NCI-H2227 (cell line): ENCODE data around the gene RABGAP1L.
A peak's percentile ranks its signal among the peaks of the same experiment; 100 is the strongest.
"Not testable (repeated sequence)": the region's sequence is repeated elsewhere in the genome, so short reads cannot be mapped to it uniquely, and the experiment has no call there.

Experiments used
- DNase-seq: peaks from one replicate; lab custom pipeline; 2025; ENCODE audit not compliant: unreplicated experiment; lab: John Stamatoyannopoulos, UW

RABGAP1L gene

DNA sequence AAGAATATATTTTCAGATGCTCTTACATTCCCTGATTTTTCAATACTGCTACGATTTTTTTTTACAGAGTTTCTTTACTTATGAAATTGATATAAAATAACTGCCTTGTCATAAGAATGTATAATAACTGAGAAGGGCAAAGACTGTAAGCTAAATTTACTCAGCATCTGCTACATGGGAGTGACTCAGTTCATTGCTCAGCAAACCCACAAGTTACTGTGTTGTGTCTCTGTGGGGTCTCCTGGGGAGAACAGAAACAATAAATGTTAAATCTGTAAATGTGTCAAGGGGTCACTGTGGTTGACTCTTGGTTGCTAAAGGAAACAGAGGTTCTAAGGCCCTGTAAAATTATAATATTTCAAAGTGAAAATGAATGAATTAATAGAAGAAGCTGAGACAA is 630.1 kb downstream of the RABGAP1L start:
- no peak for DNase-seq

DNA sequence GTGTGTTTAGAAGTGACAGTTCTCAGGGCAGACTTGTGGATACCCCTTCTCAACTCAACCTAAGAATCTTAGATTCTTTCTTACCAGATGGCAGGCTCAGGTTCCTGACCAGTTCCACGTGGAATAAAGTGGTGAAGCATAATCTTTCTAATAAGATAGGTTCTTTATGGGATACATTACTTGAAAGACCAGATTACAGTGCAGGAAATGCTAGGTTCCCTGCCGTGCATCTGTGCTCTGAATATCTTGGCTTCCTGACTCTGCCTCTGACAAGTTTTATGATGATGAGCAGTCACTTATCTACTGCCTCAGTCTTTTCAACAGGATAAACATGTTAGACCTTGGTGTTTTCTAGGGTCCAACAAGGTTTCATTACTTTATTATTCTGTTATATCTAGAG is 632.5 kb downstream of the RABGAP1L start:
- peak; percentile 17 for DNase-seq

DNA sequence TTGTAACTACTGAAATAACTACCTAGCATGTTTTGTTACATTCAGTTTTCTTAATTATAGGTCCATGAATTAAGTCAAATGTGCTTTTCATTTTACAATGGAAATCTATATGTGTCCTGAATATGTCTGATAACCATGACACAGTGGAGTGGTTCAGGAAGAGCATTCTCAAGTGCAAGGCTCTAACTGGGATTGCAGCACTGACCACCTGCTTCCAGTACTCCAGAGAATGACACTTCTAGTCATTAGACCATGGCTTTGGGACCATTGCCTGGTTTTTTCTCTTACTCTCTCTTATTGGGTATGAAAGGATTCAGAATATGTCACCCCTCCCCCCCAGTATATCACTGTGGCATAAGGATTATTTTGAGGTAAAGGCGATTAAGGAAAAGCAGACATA is 635.5 kb downstream of the RABGAP1L start:
- DNase-seq: no peak

DNA sequence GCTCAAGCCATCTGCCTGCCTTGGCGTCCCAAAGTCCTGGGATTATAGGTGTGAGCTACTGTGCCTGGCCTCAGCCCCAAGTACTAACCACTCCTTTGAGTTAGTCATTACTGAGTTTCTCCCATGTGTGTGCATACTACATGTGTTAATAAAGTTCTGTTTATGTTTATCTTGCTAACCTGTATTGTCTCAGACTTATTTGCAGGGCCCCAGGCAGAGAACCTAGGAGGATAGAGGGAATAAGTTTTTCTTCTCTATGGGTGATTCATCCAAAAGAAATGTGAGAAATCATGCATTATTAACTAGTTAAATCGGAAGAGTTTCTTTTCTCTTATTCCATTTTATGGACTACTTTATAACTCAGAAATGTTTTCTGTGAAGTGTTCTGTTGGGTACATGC is 636.5 kb downstream of the RABGAP1L start:
- DNase-seq: no peak

DNA sequence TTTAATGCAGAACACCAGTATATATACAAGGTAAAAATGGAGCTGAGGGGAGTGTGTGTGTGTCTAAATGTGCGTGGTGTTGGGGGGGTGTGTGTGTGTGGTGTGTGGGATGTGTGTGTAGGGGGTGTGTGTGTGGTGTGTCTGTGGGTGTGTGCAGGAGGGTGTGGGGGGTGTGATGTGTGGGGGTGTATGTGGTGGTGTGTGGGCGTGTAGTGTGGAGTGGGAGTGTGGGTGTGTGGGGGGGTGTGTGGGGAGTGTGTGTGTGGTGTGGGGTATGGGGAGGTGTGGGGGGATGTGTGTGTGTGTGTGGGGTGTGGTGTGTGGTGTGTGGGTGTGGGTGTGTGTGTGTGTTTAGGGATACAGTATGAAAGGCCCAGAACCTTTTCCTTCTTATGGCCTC is 638.1 kb downstream of the RABGAP1L start:
- DNase-seq: no peak

DNA sequence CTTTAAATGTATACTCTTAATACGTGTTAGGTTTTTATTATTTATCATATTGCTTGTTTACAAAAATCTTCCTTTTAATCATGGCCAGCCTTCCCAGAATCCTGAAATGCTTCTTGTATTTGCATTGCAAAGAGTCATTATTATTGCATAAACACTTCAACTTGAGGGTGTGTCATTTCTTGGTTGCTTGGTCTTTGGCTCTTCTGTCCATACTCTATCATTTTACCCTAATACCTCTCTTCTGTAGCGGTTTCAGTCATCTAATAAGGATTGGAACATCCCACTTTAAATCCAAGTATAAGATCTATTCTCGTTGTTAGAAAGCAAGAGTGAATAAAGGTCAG is 639.8 kb downstream of the RABGAP1L start:
- DNase-seq: no peak

DNA sequence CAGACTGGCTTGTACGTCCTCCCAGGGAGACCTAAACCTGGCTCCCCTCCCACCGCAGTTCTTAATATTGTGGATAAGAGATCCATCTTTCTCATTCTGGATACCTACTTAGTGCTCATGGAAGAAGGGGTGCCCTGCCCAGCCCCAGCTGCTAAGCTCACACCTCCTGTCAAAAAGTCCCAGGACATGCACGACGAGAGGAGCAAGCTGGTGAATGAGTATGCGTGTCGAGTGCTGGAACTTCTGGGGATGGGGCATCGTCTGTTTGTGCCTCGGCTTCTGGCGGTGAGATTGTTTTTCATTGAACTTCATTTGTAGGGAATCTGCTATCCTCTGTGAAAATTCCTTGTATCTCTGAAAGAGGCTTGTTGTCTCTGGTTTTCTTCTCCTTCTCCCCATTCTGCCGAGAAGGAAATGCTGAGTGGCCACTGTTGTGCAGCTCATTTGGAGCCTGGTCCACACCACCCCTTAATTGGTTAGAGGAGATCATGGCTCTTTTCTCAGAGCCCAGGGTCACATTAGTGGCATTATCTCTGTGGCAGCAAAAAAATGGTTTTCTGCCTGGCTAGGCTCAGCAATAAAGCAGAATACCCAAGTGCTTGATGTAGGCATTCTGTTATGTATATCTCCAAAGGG is 641.0 kb downstream of the RABGAP1L start:
- DNase-seq: peak; percentile 24

DNA sequence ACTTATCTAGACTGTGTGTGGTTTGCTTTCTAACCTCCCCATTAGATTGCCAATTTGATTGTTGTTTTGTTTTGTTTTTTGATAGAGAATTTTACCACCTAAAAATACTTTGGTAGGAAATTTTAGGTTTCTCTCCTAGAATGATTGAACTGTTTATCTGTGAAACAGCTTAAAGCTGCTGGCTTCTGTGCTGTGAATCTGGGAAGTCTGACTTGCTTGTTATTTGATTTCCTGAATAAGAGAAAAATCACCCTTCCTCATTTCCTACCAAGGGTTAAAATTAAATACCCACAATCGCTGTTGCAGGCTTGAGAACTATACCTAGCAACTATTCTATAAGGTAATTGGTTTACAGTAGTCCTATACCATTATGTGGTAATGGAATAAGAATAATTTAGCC is 641.6 kb downstream of the RABGAP1L start:
- DNase-seq: no peak

DNA sequence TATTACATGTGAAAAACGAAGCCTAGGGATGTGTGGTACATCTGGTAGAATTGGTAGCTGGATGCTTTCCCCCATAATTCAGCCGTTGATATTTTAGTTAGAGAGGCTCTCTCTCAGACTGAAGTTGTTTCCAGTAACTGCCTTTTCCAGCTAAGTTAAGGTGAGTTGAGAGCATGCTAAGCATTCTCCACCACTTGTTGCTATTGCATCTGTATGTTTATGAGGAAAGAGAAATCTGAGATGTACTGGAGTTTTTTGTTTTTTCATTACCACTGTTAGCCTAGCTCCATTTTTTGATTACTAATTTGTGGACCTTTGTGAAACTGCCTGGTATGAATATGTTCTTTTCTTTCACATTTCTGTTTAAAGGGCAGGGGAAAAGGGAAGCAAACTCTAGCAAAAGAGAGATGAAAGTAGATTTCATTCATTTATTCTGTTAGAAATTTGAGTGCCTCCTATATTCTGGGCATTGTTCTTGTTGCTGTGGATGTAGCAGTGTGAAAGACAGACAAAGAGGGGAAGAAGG is 650.5 kb downstream of the RABGAP1L start:
- DNase-seq: no peak

DNA sequence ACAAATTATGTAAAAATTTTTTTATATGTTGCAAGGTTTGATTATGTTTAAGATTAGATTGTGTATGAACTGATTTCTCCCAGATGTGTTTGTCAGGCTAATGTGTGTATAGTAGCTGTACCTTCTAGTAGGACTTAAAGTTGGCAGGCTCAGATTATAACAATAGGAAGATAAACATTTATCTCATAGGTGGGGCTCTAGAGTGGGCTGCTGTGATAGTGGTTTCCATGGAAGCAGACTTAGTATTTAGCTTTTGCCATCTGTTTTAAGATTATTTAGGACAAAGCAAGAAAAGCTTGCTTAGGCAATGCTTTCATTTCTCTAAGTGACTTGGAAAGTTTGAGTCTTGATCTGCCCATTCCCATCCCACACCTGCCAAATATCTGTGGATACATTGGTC is 652.7 kb downstream of the RABGAP1L start:
- no peak for DNase-seq

DNA sequence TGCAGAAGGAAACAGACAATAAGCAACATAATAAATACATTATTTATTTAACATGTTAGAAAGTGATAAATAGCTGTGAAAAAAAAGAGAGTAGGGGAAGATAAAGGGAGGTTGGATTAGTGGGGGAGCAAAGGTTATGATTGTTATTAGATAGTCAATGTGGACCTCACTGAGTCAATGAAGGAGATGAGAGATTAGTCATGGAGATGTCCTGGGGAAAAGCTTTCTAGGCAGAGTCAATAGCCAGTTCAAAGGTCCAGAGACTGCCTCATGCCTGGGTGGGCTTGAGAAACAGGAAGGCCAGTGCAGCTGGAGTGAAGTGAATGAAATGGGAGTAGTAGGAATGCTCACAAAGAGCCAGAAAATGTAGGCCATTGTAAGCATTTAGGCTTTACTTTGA is 653.3 kb downstream of the RABGAP1L start:
- DNase-seq: no peak

DNA sequence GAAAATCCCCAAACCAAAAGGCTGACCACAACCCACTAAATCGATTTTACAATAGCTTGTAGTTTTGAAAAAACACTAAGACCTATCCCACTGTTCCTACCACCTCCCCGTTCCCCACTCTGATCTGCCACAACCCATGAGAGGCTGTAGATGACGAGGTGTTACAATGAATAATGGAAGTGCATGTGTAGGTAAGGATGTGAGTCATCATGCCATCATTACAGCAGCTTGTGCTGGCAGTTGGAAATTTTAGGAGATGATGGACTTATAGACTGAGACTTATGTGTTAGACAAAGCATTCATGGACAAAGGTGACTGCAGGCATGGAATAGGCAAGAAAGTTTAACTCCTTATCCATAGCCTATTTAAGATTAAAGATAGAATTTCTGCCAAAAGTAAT is 655.7 kb downstream of the RABGAP1L start:
- DNase-seq: no peak

DNA sequence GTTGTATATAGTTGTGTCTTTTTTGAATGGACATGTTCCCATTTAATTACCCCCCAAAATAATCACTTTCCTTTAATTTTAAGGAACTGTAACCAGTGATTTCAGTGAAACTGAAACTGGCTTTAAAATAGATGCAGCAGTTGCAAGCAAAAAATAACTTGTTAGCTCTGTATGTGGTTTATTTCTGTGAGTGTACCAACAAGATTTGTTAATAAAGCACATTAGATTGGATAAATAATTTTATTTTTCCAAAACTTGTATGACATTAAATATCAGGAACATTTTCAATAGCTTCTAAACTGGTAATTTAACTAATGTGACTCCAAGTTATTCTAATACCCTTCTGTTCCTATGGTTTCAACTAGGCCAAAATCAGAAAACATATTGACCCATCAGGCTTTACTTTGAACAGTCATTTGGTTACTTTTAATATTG is 656.2 kb downstream of the RABGAP1L start:
- DNase-seq: no peak

DNA sequence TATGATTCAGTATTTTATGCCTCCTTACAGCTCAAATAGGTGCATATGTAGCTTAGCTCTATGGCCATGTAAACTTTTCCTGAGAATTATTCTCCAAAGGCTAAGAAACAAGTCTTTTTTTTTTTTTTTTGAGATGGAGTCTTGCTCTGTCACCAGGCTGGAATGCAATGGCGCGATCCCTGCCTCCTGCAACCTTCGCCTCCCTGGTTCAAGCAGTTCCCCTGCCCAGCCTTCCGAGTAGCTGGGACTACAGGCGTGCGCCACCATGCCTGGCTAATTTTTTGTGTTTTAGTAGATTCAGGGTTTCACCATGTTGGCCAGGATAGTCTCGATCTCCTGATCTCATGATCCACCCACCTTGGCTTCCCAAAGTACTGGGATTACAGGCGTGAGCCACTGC is 657.3 kb downstream of the RABGAP1L start:
- DNase-seq: not testable (repeated sequence)

DNA sequence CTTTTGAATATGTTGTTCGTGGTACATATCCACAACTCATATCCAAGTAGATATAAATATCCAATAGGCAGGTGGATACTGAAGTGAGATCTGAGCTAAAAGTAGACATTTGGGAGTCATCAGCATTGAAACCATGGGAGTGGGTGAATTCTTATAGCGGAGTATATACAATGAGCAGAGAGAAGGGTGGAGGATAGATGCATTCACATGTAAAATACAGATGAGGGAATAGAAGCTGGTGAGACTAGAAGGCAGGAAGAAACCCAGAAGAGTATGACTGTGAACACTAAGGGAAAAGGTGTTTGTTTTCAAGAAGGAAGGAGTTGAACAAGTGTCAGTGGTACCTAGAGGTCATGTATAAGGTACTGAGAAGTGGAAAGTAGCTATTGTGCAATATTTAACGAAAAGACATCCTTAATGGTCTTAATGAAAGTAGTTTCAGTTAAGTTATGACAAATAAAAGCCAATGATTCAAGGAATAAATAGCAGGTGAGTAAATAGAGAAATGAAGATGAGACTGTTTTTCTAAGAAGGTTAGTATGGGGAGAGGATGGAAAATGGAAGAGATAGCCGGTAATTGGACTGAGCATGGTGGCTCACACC is 658.8 kb downstream of the RABGAP1L start:
- DNase-seq: no peak

DNA sequence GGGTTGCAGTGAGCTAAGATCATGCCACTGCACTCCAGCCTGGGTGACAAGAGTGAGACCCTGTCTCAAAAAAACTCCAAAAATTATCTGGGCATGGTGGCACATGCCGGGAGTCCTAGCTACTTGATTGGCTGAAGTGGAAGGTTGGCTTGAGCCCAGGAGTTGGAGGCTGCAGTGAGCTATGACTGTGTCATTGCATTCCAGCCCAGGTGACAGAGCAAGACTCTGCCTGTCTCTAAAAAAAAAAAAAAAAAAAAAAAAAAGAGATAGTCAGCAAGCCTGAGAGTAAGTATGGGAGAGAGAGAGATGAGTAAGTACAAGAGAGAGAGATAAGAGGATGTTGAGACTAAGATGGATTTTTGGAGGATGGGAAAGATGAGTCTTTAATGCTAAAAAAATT is 659.6 kb downstream of the RABGAP1L start:
- no peak for DNase-seq

DNA sequence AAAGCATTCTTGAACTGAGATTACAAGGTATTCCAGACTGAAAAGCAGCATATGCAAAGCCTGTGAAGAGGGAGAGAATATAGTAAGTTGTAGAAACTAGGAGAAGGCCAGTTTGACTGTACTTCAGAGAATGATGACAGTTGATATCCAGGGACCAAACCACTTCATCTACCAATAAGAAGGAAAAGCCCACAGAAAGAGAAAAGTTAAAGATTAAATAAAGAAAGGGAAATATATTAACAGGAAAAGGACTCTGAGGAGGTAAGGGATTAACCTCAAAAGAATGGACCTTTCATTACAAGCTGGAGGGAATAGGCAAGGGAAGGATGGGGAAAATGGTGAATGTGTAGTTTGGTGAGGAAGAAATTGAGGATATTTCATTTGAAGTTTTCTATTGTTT is 660.3 kb downstream of the RABGAP1L start:
- DNase-seq: no peak

DNA sequence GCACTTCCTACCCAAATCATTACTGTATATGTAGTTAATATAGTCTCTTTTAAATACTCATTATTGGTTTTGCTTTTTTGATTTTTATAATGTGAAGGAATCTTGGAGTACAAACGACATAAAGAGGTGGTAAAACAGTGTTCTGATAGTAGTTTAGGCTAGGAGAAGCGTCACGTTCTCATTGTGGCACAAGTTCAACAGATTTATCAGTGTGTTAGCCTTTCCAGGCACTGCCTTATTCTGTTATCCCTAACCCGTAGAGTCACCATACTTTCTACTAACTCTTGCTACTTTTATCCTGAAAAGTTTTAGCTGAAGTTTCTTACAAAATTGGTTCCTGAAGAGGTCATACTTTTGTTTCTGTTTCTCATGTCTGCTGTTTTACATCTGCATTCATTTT is 665.8 kb downstream of the RABGAP1L start:
- no peak for DNase-seq

DNA sequence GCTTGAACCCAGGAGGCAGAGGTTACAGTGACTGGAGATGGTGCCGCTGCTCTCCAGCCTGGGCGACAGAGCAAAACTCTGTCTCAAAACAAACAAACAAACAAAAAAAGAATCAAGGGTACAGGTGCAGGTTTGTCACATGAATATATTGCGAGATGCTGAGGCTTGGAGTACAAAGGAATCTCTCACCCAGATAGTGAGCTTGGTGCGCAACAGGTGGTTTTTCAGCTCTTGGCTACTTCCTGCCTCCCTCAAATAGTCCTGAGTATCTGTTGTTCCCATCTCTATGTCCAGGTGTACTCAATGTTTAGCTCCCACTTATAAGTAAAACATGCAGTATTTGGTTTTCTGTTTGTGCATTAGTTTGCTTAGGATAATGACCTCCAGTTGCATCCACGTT is 666.5 kb downstream of the RABGAP1L start:
- DNase-seq: no peak

DNA sequence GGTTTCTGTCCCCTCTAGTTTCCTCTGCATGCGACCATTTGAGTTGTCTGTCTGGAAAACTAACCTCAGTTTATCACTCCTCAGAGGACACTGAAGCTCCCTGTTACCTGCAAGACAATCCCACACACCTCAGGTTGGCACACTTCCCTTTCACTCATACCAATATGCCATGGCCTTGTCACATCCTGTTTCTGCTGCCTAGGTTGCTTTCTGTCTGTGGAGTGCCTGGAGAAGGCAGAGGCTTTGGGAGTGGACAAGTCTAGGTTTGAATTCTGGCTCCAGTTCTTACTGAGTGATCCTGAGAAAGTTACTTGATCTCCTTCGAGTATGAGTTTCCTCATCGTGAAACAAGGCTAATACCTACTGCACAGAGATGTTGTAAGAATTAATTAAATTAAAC is 668.9 kb downstream of the RABGAP1L start:
- DNase-seq: no peak

DNA sequence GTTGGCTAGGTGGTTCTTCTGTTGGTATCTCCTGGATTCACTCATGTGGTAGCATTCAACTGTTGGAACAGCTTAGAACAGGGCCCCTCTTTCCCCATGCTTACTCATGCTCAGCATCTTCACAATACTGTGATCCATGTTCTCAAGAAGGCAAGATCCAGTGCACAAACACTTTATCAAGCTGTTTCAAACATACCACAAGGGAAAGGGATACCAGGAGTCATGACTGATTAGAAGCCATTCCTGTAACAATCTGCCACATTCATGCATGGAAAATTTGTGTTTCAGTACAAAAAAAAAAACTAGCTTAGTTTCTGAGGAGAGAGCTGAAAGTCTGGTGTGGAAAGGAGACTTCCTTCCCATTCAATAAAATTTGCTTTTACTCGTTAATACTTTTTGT is 670.7 kb downstream of the RABGAP1L start:
- no peak for DNase-seq

DNA sequence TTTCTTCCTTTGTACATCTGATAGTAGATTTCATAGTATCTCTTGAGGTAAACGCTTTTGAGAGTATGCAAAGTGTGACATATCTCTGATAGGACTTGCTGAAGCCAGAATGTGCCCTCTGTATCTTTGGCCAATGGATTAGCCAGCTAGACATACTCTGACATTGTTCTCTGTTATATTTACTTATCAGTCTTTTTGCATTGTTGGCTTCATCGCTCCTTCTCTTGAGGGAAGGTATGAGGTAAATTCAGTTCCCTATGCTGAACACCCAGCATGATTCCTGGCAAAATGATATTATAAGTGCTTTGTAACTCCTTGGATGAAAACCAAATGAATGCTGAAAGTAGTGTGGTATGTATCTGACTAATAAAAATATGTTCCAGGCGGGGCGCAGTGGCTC is 677.2 kb downstream of the RABGAP1L start:
- DNase-seq: no peak

DNA sequence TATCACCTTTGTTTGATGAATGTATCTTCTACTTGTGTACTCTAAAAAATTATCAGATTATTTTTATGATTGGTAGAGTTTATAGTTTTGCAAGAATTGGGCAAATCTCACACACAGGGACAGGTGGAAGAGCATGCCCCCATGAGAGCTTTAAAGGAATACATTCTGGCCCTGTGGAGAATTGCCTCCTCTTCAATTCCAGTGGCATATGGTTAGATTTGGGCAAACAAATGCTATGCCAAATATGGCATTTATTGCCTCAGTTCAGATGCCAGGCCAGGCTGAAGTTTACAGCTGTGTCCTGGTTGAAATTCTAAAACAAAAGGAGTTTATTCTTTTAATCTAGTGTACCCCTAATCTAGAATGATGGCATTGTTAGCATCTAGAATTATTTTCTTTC is 678.1 kb downstream of the RABGAP1L start:
- DNase-seq: no peak
